GM19043 (cell line): ENCODE data around the gene HERPUD1.
A peak's percentile ranks its signal among the peaks of the same experiment; 100 is the strongest.
"Not testable (repeated sequence)": the region's sequence is repeated elsewhere in the genome, so short reads cannot be mapped to it uniquely, and the experiment has no call there.

Experiments used
- ATAC-seq: cut with Tn5 transposase; IDR thresholded peaks from one replicate; pipeline ENCODE4 v1.9.1; 2021; ENCODE audit warnings: low read depth; ENCODE audit not compliant: unreplicated experiment

Gene HERPUD1

GRCh38 chr16:56974549-56975300, 42.8 kb downstream of the HERPUD1 start:
- no peak for ATAC-seq

GRCh38 chr16:56975714-56976113, 43.8 kb downstream of the HERPUD1 start:
- ATAC-seq: no peak

DNA sequence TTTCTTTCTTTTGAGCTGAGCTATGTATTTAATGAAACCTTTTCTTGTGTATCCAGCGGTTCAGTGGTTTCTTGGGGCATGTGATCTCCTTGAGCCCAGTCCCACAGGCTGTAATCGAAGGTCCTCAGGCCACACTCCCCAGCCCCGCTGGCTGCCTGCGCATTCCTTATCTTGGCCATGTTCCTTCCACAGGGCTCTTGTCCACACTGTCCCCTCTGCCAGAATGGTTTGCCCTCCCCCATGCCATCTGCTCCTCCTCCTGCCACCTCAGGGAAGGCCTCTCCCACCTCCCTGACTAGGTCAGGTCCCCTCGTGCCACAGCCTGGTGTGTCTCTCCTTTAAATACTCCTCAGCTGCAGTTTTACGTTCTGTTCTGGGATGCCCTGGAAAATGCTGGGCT, 45.3 kb downstream of the HERPUD1 start:
- ATAC-seq: no peak

DNA sequence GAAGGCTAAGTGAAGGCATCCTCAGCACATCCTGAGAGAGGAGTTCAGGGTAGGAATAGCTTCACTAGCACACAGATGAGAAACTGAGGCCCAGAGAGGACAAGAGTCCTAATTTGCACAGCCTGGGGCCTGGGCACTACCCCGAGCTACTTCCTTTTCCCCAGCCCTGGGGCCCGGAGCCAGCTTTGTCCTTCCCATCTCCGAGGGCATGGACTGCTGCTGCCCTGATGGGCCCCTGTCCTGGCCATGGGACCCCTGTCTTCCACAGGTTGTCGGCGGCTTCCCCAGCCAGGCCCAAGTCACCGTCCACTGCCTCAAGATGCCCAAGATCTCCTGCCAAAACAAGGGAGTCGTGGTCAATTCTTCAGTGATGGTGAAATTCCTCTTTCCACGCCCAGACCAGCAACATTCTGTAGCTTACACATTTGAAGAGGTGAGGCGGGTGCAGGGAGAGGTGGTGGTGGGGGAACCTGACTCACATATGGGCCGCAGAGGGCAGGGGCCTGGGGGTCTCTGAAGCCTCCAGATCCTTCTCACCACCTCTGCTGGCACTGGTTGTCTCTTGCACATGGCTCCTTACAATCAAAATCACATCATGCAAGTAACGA, 46.0 kb downstream of the HERPUD1 start:
- no peak for ATAC-seq

GRCh38 chr16:56980201-56980535, 48.2 kb downstream of the HERPUD1 start:
- ATAC-seq: no peak

DNA sequence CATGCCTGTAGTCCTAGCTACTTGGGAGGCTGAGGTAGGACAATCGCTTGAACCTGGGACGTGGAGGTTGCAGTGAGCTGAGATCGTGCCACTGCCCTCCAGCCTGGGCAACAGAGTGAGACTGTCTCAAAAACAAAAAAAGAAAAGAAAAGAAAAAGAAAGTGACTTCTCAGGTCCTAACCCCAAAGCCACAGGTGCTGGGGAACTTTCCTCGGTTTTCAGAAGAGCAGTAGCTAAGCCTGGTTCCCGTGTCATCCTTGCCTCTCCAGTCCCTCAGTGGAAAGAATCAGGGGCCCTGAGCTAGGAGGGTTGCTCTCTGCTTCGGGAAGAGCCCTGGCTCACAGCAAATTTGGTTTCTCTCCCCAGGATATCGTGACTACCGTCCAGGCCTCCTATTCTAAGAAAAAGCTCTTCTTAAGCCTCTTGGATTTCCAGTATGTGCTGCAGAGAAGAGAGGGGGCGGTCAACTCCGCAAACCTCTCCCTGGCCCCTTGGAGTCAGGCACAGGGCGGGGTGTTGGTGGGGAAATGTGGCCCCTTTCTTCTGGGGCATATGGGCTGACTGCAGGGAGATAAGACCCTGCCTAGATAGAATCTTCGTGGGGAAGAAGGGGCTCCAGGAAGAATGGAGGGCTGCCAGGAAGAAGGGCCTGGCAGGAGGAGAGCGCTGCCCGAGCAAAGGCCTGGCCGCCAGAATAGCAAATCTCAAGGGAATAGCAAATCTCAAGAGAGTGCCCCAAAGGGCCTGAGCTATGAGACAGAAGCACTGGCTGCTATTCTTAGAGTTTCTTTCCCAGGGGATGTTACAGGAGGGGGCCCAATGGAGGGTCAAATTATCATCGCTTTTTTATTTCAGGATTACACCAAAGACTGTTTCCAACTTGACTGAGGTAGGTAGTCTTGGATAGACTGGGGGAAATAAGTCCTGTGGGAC, 49.1 kb downstream of the HERPUD1 start:
- ATAC-seq: no peak

- ATAC-seq: no peak
Observed at GRCh38 chr16:56981729-56982271, 49.9 kb downstream of the HERPUD1 start.

GRCh38 chr16:56982695-56983094, 50.8 kb downstream of the HERPUD1 start:
- no peak for ATAC-seq

DNA sequence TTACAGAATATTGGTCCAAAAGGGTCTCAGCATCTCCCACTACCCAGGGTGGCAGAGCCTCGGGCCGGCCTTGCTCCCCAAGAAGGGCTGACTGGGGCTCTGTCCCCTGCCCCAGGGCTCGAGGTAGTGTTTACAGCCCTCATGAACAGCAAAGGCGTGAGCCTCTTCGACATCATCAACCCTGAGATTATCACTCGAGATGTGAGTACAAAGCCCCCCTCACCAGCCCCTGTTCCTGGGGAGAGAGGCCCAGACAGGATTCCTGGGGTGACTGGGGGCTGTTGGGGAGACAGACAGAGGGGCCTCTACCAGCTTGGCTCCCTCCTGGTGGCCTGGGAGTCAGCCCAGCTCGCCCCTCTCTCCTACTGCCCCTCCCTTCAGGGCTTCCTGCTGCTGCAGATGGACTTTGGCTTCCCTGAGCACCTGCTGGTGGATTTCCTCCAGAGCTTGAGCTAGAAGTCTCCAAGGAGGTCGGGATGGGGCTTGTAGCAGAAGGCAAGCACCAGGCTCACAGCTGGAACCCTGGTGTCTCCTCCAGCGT, 51.3 kb downstream of the HERPUD1 start:
- no peak for ATAC-seq

- no peak for ATAC-seq
Observed at GRCh38 chr16:56984639-56985038, 52.7 kb downstream of the HERPUD1 start.

DNA sequence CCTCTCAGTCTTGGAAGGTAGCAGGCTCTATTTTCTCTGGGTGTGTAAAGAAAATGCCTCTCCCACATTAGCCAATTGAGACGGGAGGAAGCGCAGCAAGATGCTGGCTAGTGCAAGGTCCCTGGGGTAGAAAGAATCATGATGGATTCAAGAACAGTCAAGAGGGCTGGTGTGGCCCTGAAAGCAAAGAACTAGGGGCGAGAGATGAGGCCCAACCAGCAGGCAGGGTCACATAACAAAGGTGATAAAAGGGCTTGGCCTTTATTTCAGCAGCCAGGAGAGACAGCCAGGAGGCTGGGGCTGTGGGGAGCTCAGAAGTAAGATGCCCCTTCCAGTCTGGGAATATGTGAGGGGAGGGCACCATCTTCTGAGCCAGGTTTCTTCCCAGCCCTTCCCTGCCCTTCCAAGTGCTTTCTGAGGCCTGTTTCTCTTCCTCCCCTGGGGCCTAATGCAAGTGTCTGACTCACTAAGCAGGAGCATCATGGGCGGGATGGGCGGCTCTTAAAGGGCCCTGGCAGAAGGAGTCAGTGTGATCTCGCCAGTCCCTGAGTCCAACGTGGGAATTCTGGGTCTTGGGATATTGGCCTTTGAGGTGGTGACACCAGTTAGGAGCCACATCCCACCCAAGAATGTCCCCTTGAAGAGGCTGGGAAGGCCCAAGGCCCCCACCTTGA, 53.5 kb downstream of the HERPUD1 start:
- no peak for ATAC-seq

DNA sequence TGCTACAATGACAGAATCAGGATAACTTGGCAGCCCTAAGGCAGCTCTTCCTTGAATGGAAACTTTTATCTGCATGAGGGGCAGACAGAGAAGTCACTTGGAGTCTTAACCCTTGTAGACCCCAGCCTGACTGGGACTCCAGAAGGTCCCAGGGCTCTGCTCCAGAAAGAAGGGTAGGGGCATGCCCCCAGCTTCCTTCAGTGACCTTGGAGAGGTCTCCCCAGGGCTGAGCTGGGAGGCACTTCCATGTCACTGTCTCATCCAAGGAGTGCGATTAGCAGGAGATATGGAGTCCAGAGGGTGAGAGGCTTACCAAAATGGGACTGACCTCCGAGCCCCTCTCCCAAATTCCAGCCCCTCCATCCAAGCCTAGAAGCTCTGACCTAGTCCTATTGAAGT, 54.0 kb downstream of the HERPUD1 start:
- no peak for ATAC-seq

GRCh38 chr16:56986361-56986760, 54.4 kb downstream of the HERPUD1 start:
- no peak for ATAC-seq

DNA sequence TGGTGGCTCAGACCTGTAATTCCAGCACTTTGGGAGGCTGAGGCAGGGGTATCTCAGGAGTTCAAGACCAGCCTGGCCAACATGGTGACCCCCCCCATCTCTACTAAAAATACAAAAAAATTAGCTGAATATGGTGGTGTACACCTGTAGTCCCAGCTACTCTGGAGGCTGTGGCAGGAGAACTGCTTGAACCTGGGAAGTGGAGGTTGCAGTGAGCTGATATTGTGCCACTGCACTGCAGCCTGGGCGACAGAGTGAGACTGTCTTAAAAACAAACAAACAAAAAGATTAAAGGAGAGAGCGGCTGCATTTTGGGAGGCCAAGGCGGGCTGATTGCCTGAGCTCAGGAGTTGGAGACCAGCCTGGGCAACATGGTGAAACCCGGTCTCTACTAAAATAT, 55.0 kb downstream of the HERPUD1 start:
- ATAC-seq: not testable (repeated sequence)

DNA sequence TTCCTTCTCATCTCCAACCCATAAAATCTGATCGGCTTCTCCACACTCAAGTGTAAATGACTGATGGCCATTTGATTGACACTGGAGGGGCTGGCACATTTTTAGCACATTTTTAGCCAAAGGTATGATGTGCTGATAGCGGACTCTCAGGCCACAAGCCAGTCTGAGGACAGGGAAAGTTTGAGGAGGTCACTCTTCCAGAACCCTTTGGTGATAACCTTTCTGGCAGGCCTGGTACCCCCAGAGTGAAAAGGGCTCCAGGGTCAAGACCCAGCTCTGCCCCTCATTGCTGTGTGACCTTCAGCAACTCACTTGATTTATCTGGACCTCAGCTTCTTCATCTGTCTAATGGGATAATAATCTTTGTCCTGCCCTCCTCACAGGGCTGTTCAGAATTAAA, 55.8 kb downstream of the HERPUD1 start:
- no peak for ATAC-seq

GRCh38 chr16:56988161-56988947, 56.4 kb downstream of the HERPUD1 start:
- no peak for ATAC-seq

- peak; percentile 82 for ATAC-seq
Observed at GRCh38 chr16:56988948-56989945, 57.3 kb downstream of the HERPUD1 start, which contains the start of gene NLRC5. NLRC5 (plus strand) TSS chr16:56989557; CDS start chr16:57020713, 31,156 bp downstream.

GRCh38 chr16:56989988-56990387, 58.0 kb downstream of the HERPUD1 start:
- no peak for ATAC-seq
